Left ventricle myocardium inferior (tissue), 1 donor: ENCODE data around the gene H2AZ2. TPM values are rescaled to one million over a fixed set of nuclear protein-coding genes. Genes with fewer than 3 reads are reported as not detected.

Experiments used
- DNase-seq: peaks from one replicate; pipeline ENCODE4 v3.0.0-alpha.2; 2020
- H3K27ac ChIP-seq: fragments of 200-600 bp; replicated peaks from 2 replicates; pipeline ENCODE4 v1.8.0; 2021
- H3K27me3 ChIP-seq: fragments of 200-600 bp; 2 replicates; pipeline ENCODE4 v1.8.0; 2021; ENCODE audit warnings: low read depth
- H3K36me3 ChIP-seq: fragments of 200-600 bp; 2 replicates; pipeline ENCODE4 v1.8.0; 2021
- H3K4me1 ChIP-seq: fragments of 200-600 bp; 2 replicates; pipeline ENCODE4 v1.8.0; 2021
- H3K4me3 ChIP-seq: fragments of 200-600 bp; 2 replicates; pipeline ENCODE4 v1.8.0; 2021; ENCODE audit warnings: mild to moderate bottlenecking, moderate library complexity
- H3K9me3 ChIP-seq: fragments of 200-600 bp; replicated peaks from 2 replicates; pipeline ENCODE4 v1.8.0; 2021
- intact Hi-C: fragments of 100-400 bp; cut with micrococcal nuclease; formaldehyde crosslinking; loops from one replicate; pipeline ENCODE4 v1.11.0; 2022
- total RNA-seq: library from RNA; stranded (reverse); fragmentation: NEBNext Ultra II Directional; extraction: Animal tissue kit (Norgen Biotek cat#: 25700); gene quantifications from one replicate; pipeline ENCODE4 v1.2.1, GENCODE V29; 2021
- TF ChIP-seq, protein P1 (sequence below): fragments of 200-600 bp; IDR thresholded peaks from 2 replicates; pipeline ENCODE4 v1.8.0; 2021; ENCODE audit warnings: antibody characterized with exemption, mild to moderate bottlenecking, borderline replicate concordance
- donor health status: DM: no; HTN: yes; CAD: no; lungs with severe emphysema.

The H2AZ2 gene
- total RNA-seq, 1 donor from 2014 or later = 265 TPM

DNA sequence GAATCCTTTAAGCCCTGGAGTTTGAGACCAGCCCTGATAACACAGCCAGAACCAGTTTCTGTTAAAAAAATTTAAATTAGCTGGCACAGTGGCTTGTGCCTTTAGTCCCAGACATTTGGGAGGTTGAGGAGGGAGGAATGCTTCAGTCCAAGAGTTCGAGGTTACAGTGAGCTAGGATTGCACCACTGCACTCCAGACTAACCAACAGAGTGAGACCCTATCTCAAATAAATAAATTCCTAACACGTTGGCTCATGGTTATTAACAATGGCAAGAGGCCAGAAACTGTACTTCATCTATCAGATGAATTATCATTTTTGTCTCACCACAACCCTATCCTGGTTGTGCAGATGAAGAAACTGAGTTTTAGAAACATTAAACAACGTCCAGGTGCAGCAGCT is 53.6 kb downstream of the H2AZ2 start:
- H3K4me1 ChIP-seq = peaks cover 37% of the 10 kb centered on the region
- H3K4me3 ChIP-seq = no peak overlapping the region
- intact Hi-C loops = no loop called here
- DNase-seq = no peak
- no peaks in the 10 kb centered on the region for H3K27me3 ChIP-seq
- peaks cover 8% of the 10 kb centered on the region for H3K36me3 ChIP-seq
- no peaks in the 10 kb centered on the region for H3K9me3 ChIP-seq
- no peak overlapping the region for H3K27ac ChIP-seq
- TF ChIP-seq, protein P1, sequence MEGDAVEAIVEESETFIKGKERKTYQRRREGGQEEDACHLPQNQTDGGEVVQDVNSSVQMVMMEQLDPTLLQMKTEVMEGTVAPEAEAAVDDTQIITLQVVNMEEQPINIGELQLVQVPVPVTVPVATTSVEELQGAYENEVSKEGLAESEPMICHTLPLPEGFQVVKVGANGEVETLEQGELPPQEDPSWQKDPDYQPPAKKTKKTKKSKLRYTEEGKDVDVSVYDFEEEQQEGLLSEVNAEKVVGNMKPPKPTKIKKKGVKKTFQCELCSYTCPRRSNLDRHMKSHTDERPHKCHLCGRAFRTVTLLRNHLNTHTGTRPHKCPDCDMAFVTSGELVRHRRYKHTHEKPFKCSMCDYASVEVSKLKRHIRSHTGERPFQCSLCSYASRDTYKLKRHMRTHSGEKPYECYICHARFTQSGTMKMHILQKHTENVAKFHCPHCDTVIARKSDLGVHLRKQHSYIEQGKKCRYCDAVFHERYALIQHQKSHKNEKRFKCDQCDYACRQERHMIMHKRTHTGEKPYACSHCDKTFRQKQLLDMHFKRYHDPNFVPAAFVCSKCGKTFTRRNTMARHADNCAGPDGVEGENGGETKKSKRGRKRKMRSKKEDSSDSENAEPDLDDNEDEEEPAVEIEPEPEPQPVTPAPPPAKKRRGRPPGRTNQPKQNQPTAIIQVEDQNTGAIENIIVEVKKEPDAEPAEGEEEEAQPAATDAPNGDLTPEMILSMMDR = no peak

GRCh38 chr7:44793919-44794318 is 54.0 kb downstream of the H2AZ2 start:
- Histone ChIP-seq H3K27me3 (no peaks in the 10 kb centered on the region), H3K4me3 (no peak overlapping the region), H3K36me3 (peaks cover 3% of the 10 kb centered on the region), H3K4me1 (peaks cover 33% of the 10 kb centered on the region), H3K27ac (no peak overlapping the region), H3K9me3 (no peaks in the 10 kb centered on the region)
- no peak for DNase-seq
- intact Hi-C loops = no loop called here
- TF ChIP-seq, protein P1 = no peak

- H3K9me3 ChIP-seq = no peaks in the 10 kb centered on the region
- no peak overlapping the region for H3K27ac ChIP-seq
- TF ChIP-seq, protein P1 = no peak
- peaks cover 9% of the 10 kb centered on the region for H3K4me1 ChIP-seq
- no peak overlapping the region for H3K4me3 ChIP-seq
- no peak for DNase-seq
- intact Hi-C loops = no loop called here
- H3K36me3 ChIP-seq = no peaks in the 10 kb centered on the region
- H3K27me3 ChIP-seq = no peaks in the 10 kb centered on the region
These were observed 56.3 kb downstream of the H2AZ2 start for GRCh38 chr7:44791278-44792219.

- no peak for DNase-seq
- H3K9me3 ChIP-seq = no peaks in the 10 kb centered on the region
- intact Hi-C loops = no loop called here
- H3K27ac ChIP-seq = no peak overlapping the region
- H3K27me3 ChIP-seq = no peaks in the 10 kb centered on the region
- H3K36me3 ChIP-seq = no peaks in the 10 kb centered on the region
- no peak overlapping the region for H3K4me3 ChIP-seq
- TF ChIP-seq, protein P1 = no peak
- no peaks in the 10 kb centered on the region for H3K4me1 ChIP-seq
These were observed 57.9 kb downstream of the H2AZ2 start for GRCh38 chr7:44789990-44790389.

- intact Hi-C loops = no loop called here
- H3K36me3 ChIP-seq = no peaks in the 10 kb centered on the region
These were observed 60.1 kb downstream of the H2AZ2 start for GRCh38 chr7:44787762-44788161.

More at GRCh38 chr7:44787762-44788161, 60.1 kb downstream of the H2AZ2 start:
- Histone ChIP-seq H3K4me3 (no peak overlapping the region), H3K4me1 (no peaks in the 10 kb centered on the region), H3K27ac (no peak overlapping the region), H3K27me3 (no peaks in the 10 kb centered on the region), H3K9me3 (peaks cover 13% of the 10 kb centered on the region)
- TF ChIP-seq, protein P1 = no peak
- DNase-seq = no peak
